Gastroesophageal sphincter (tissue), 3 donors: ENCODE measurements around the gene TMEM163.

Source experiments
- CTCF ChIP-seq, 4 experiments: fragments of 200-600 bp in 2 of 4; fragments of 450-650 bp in 2 of 4; sonication (generic) in 1 of 4; IDR thresholded peaks; one replicate each; pipeline ENCODE4 v1.5.1; 2017 to 2019; ENCODE audit warnings: antibody characterized with exemption in 4 of 4, mild to moderate bottlenecking in 2 of 4, moderate library complexity in 2 of 4
- POLR2AphosphoS5 ChIP-seq: sonication (generic); formaldehyde crosslinking; IDR thresholded peaks from one replicate; pipeline ENCODE4 v1.6.1; 2017; ENCODE audit warnings: antibody characterized with exemption

GRCh38 chr2:134452042-134452733 lies 266.6 kb downstream of the TMEM163 start:
- TF ChIP-seq POLR2AphosphoS5 (no peak), CTCF (IDR thresholded peaks at IDR 0.05) (no peak)
